HAP-1 (cell line): ENCODE measurements around the gene SIX6.

Source experiments
- DNase-seq, 2 experiments: peaks; one replicate each; pipeline ENCODE4 v3.0.0-alpha.2; 2016 to 2020; ENCODE audit warnings: low spot score in 2 of 2
- H3K27me3 ChIP-seq: fragments of 250-450 bp; sonication (Bioruptor Pico); 2 replicates; pipeline ENCODE4 v1.5.1; 2020; ENCODE audit warnings: low read depth, mild to moderate bottlenecking, moderate library complexity
- H3K36me3 ChIP-seq: fragments of 250-450 bp; sonication (Bioruptor Pico); replicated peaks from 2 replicates; pipeline ENCODE4 v1.5.1; 2020; ENCODE audit warnings: mild to moderate bottlenecking
- H3K4me1 ChIP-seq: fragments of 250-450 bp; sonication (Bioruptor Pico); 2 replicates; pipeline ENCODE4 v1.5.1; 2020; ENCODE audit warnings: mild to moderate bottlenecking
- H3K4me3 ChIP-seq: fragments of 250-450 bp; sonication (Bioruptor Pico); 2 replicates; pipeline ENCODE4 v1.5.1; 2020; ENCODE audit warnings: mild to moderate bottlenecking, moderate library complexity
- H3K9me3 ChIP-seq: fragments of 250-450 bp; sonication (Bioruptor Pico); 2 replicates; pipeline ENCODE4 v1.5.1; 2020; ENCODE audit warnings: mild to moderate bottlenecking, moderate library complexity
- in situ Hi-C: fragments of 300-500 bp; cut with MboI; formaldehyde crosslinking; loops from 3 replicates; pipeline ENCODE4 v1.14.3; 2020; ENCODE audit warnings: low sequenced_read_pairs, inconsistent platforms, mixed read lengths

Gene SIX6

GRCh38 chr14:60506985-60507829 is 1.7 kb upstream of the SIX6 start:
- Histone ChIP-seq H3K36me3 (no peaks in the 10 kb centered on the region), H3K27me3 (peaks cover 83% of the 10 kb centered on the region), H3K4me1 (no peaks in the 10 kb centered on the region), H3K4me3 (no peak overlapping the region), H3K9me3 (no peaks in the 10 kb centered on the region)
- in situ Hi-C loops = no loop called here
- DNase-seq = no peak

GRCh38 chr14:60508363-60508706 is 611 bp upstream of the SIX6 start:
- no peaks in the 10 kb centered on the region for H3K36me3 ChIP-seq
- in situ Hi-C loops = no loop called here
- H3K4me3 ChIP-seq = no peak overlapping the region
- no peaks in the 10 kb centered on the region for H3K9me3 ChIP-seq
- DNase-seq = no peak
- peaks cover 95% of the 10 kb centered on the region for H3K27me3 ChIP-seq
- H3K4me1 ChIP-seq = no peaks in the 10 kb centered on the region

GRCh38 chr14:60509438-60510253 is 700 bp downstream of the SIX6 start:
- H3K36me3 ChIP-seq = no peaks in the 10 kb centered on the region
- no peak overlapping the region for H3K4me3 ChIP-seq
- H3K9me3 ChIP-seq = no peaks in the 10 kb centered on the region
- in situ Hi-C loops = no loop called here
- DNase-seq = no peak
- H3K4me1 ChIP-seq = no peaks in the 10 kb centered on the region
- H3K27me3 ChIP-seq = peaks cover 98% of the 10 kb centered on the region

GRCh38 chr14:60510254-60510950 is 1.5 kb downstream of the SIX6 start:
- peaks cover 91% of the 10 kb centered on the region for H3K27me3 ChIP-seq
- H3K4me1 ChIP-seq = no peaks in the 10 kb centered on the region
- in situ Hi-C loops = no loop called here
- H3K9me3 ChIP-seq = no peaks in the 10 kb centered on the region
- no peak overlapping the region for H3K4me3 ChIP-seq
- DNase-seq = no peak
- H3K36me3 ChIP-seq = no peaks in the 10 kb centered on the region

GRCh38 chr14:60510951-60511599 is 2.1 kb downstream of the SIX6 start:
- no peaks in the 10 kb centered on the region for H3K36me3 ChIP-seq
- no peaks in the 10 kb centered on the region for H3K4me1 ChIP-seq
- DNase-seq = no peak
- in situ Hi-C loops = no loop called here
- no peak overlapping the region for H3K4me3 ChIP-seq
- H3K9me3 ChIP-seq = no peaks in the 10 kb centered on the region
- H3K27me3 ChIP-seq = peaks cover 85% of the 10 kb centered on the region

- H3K9me3 ChIP-seq = no peaks in the 10 kb centered on the region
- H3K36me3 ChIP-seq = no peaks in the 10 kb centered on the region
- no peak overlapping the region for H3K4me3 ChIP-seq
- peaks cover 81% of the 10 kb centered on the region for H3K27me3 ChIP-seq
- no peaks in the 10 kb centered on the region for H3K4me1 ChIP-seq
- DNase-seq = no peak
- in situ Hi-C loops = no loop called here
These were observed 3.2 kb downstream of the SIX6 start for GRCh38 chr14:60512126-60512525.

- H3K36me3 ChIP-seq = no peaks in the 10 kb centered on the region
- no peaks in the 10 kb centered on the region for H3K9me3 ChIP-seq
- in situ Hi-C loops = no loop called here
- no peaks in the 10 kb centered on the region for H3K4me1 ChIP-seq
- DNase-seq = no peak
- peaks cover 78% of the 10 kb centered on the region for H3K27me3 ChIP-seq
- H3K4me3 ChIP-seq = no peak overlapping the region
These were observed 4.1 kb downstream of the SIX6 start for GRCh38 chr14:60512973-60513571.

- H3K27me3 ChIP-seq = peaks cover 76% of the 10 kb centered on the region
- H3K4me3 ChIP-seq = peak overlapping the region; percentile 41
- in situ Hi-C loops = no loop called here
- no peaks in the 10 kb centered on the region for H3K9me3 ChIP-seq
- H3K4me1 ChIP-seq = no peaks in the 10 kb centered on the region
- H3K36me3 ChIP-seq = no peaks in the 10 kb centered on the region
- DNase-seq = peak in 1 of 2 experiments; percentile 19
These were observed 5.4 kb downstream of the SIX6 start for GRCh38 chr14:60514378-60514740.

GRCh38 chr14:60514741-60515491 is 6.0 kb downstream of the SIX6 start:
- in situ Hi-C loops = no loop called here
- Histone ChIP-seq H3K9me3 (no peaks in the 10 kb centered on the region), H3K36me3 (no peaks in the 10 kb centered on the region), H3K4me3 (peak overlapping the region; percentile 41), H3K4me1 (no peaks in the 10 kb centered on the region), H3K27me3 (peaks cover 73% of the 10 kb centered on the region)
- peak; percentile 40 to 80 for DNase-seq

- in situ Hi-C loops = no loop called here
- no peaks in the 10 kb centered on the region for H3K9me3 ChIP-seq
- no peak for DNase-seq
- H3K27me3 ChIP-seq = peaks cover 70% of the 10 kb centered on the region
- H3K36me3 ChIP-seq = no peaks in the 10 kb centered on the region
- H3K4me1 ChIP-seq = no peaks in the 10 kb centered on the region
- no peak overlapping the region for H3K4me3 ChIP-seq
These were observed 6.8 kb downstream of the SIX6 start for GRCh38 chr14:60515511-60516289.

GRCh38 chr14:60532442-60532841 is 23.5 kb downstream of the SIX6 start:
- no peaks in the 10 kb centered on the region for H3K36me3 ChIP-seq
- no peak for DNase-seq
- no peaks in the 10 kb centered on the region for H3K27me3 ChIP-seq
- H3K4me1 ChIP-seq = no peaks in the 10 kb centered on the region
- H3K9me3 ChIP-seq = 0 out of 2 replicates have a peak, but pooled peaks cover 3% of the 10 kb centered on the region
- H3K4me3 ChIP-seq = no peak overlapping the region
- in situ Hi-C loops = no loop called here

GRCh38 chr14:60537663-60538062 is 28.7 kb downstream of the SIX6 start:
- Histone ChIP-seq H3K4me3 (no peak overlapping the region), H3K4me1 (no peaks in the 10 kb centered on the region), H3K9me3 (peaks cover 4% of the 10 kb centered on the region; the same call in 1 of the 2 replicates), H3K27me3 (no peaks in the 10 kb centered on the region), H3K36me3 (no peaks in the 10 kb centered on the region)
- in situ Hi-C loops = no loop called here
- DNase-seq = no peak
